Glutamatergic neuron (in vitro differentiated cells): Measurements from ENCODE around the gene PCDHA4. TPM values are rescaled to one million over a fixed set of nuclear protein-coding genes. Genes with fewer than 3 reads are reported as not detected.
A peak's percentile ranks its signal among the peaks of the same experiment; 100 is the strongest.
"Not testable (repeated sequence)": the region's sequence is repeated elsewhere in the genome, so short reads cannot be mapped to it uniquely, and the experiment has no call there.

ENCODE experiments used
- DNase-seq: peaks from one replicate; pipeline ENCODE4 v3.0.0; 2022
- H3K27ac Mint-ChIP-seq: one replicate; pipeline ENCODE4 v1.8.0; 2020; ENCODE audit warnings: mild to moderate bottlenecking, mixed read lengths, inconsistent platforms; ENCODE audit not compliant: unreplicated experiment
- H3K27me3 Mint-ChIP-seq: one replicate; pipeline ENCODE4 v1.8.0; 2020; ENCODE audit warnings: mild to moderate bottlenecking, moderate library complexity, mixed read lengths, inconsistent platforms; ENCODE audit not compliant: unreplicated experiment
- H3K36me3 Mint-ChIP-seq: one replicate; pipeline ENCODE4 v1.8.0; 2020; ENCODE audit warnings: mild to moderate bottlenecking, mixed read lengths, inconsistent platforms; ENCODE audit not compliant: unreplicated experiment
- H3K4me1 Mint-ChIP-seq: one replicate; pipeline ENCODE4 v1.8.0; 2020; ENCODE audit warnings: mild to moderate bottlenecking, low read depth, mixed read lengths, inconsistent platforms; ENCODE audit not compliant: unreplicated experiment
- H3K4me3 Mint-ChIP-seq: one replicate; pipeline ENCODE4 v1.8.0; 2020; ENCODE audit warnings: mild to moderate bottlenecking, mixed read lengths, inconsistent platforms; ENCODE audit not compliant: unreplicated experiment
- H3K9me3 Mint-ChIP-seq: one replicate; pipeline ENCODE4 v1.8.0; 2020; ENCODE audit warnings: mild to moderate bottlenecking, moderate library complexity, mixed read lengths, inconsistent platforms; ENCODE audit not compliant: unreplicated experiment
- CTCF ChIP-seq: fragments of 200-600 bp; sonication (generic); IDR thresholded peaks from one replicate; pipeline ENCODE4 v1.5.0; 2021; ENCODE audit not compliant: partially characterized antibody, unreplicated experiment
- total RNA-seq: library from RNA; stranded (reverse); fragmentation: NEBNext Ultra II Directional; extraction: Animal tissue kit (Norgen Biotek cat#: 25700); gene quantifications from one replicate; pipeline ENCODE4 v1.2.1, GENCODE V29; 2021; ENCODE audit not compliant: unreplicated experiment

Gene PCDHA4
- total RNA-seq, 1 donor from 2014 or later, result 29.7 TPM

- Mint-ChIP-seq H3K27ac (no peak overlapping the region), H3K9me3 (peaks cover 32% of the 10 kb centered on the region), H3K36me3 (peaks cover 47% of the 10 kb centered on the region), H3K27me3 (no peaks in the 10 kb centered on the region), H3K4me1 (peaks cover 5% of the 10 kb centered on the region), H3K4me3 (no peak overlapping the region)
- no peak for TF ChIP-seq CTCF
- DNase-seq, result no peak
Observed at GRCh38 chr5:140802781-140803271, 4.0 kb upstream of the PCDHA4 start.

GRCh38 chr5:140808241-140808888, 1.5 kb downstream of the PCDHA4 start:
- DNase-seq, H3K4me1 Mint-ChIP-seq, H3K27me3 Mint-ChIP-seq, H3K27ac Mint-ChIP-seq: not testable (repeated sequence)
- peaks cover 27% of the 10 kb centered on the region for H3K9me3 Mint-ChIP-seq
- H3K36me3 Mint-ChIP-seq, result peaks cover 53% of the 10 kb centered on the region
- H3K4me3 Mint-ChIP-seq, result peak overlapping the region; percentile 92

GRCh38 chr5:140808889-140809291, 2.0 kb downstream of the PCDHA4 start:
- DNase-seq, result no peak
- peaks cover 48% of the 10 kb centered on the region for H3K36me3 Mint-ChIP-seq
- H3K27me3 Mint-ChIP-seq, result no peaks in the 10 kb centered on the region
- TF ChIP-seq CTCF, result no peak
- peaks cover 5% of the 10 kb centered on the region for H3K4me1 Mint-ChIP-seq
- H3K9me3 Mint-ChIP-seq, result peaks cover 25% of the 10 kb centered on the region
- H3K27ac Mint-ChIP-seq, result no peak overlapping the region
- peak overlapping the region; percentile 52 for H3K4me3 Mint-ChIP-seq

GRCh38 chr5:140821375-140822280, 14.8 kb downstream of the PCDHA4 start, which contains the start of gene PCDHA5:
Gene PCDHA5 (plus strand): TSS chr5:140821613.
- Mint-ChIP-seq H3K4me3 (no peak within 1 kb of the TSS), H3K9me3 (peaks cover 9% of the 10 kb centered on the region), H3K36me3 (peaks cover 31% of the 10 kb centered on the region), H3K4me1 (no peaks in the 10 kb centered on the region), H3K27ac (no peak within 1 kb of the TSS), H3K27me3 (no peaks in the 10 kb centered on the region)
- no peak for TF ChIP-seq CTCF
- DNase-seq, result no peak

GRCh38 chr5:140822281-140822629, 15.4 kb downstream of the PCDHA4 start:
- no peak overlapping the region for H3K27ac Mint-ChIP-seq
- H3K9me3 Mint-ChIP-seq, result peaks cover 9% of the 10 kb centered on the region
- H3K36me3 Mint-ChIP-seq, result peaks cover 29% of the 10 kb centered on the region
- no peak overlapping the region for H3K4me3 Mint-ChIP-seq
- no peak for DNase-seq
- peaks cover 1% of the 10 kb centered on the region for H3K4me1 Mint-ChIP-seq
- H3K27me3 Mint-ChIP-seq, result no peaks in the 10 kb centered on the region
- no peak for TF ChIP-seq CTCF

- not testable (repeated sequence) for H3K4me3 Mint-ChIP-seq, H3K4me1 Mint-ChIP-seq, H3K27ac Mint-ChIP-seq, H3K27me3 Mint-ChIP-seq, DNase-seq
- H3K36me3 Mint-ChIP-seq, result peaks cover 27% of the 10 kb centered on the region
- H3K9me3 Mint-ChIP-seq, result peaks cover 14% of the 10 kb centered on the region
Observed at GRCh38 chr5:140822969-140823368, 16.1 kb downstream of the PCDHA4 start.
